GM12878 (cell line): ENCODE results near the gene LAMA5. TPM values are rescaled to one million over a fixed set of nuclear protein-coding genes. Genes with fewer than 3 reads are reported as not detected.

Experiments used
- ATAC-seq: fragments of 200-7000 bp; cut with Tn5 transposase; 3 replicates; pipeline ENCODE4 v1.9.1; 2020; ENCODE audit warnings: mild to moderate bottlenecking, moderate library complexity
- BruUV-seq: library from RNA; stranded (reverse); fragments of 400-500 nt; replicated peaks from 2 replicates; lab custom pipeline; 2021; lab: Mats Ljungman, UMichigan
- CTCF ChIA-PET: fragments of 300-600 bp; sonication (Branson Sonifier 250); formaldehyde crosslinking; extraction: SDS; loops from one replicate; lab custom pipeline; 2021; ENCODE audit warnings: inconsistent platforms; lab: Yijun Ruan, JAX
- POLR2A ChIA-PET: fragments of 350-600 bp; formaldehyde crosslinking; extraction: SDS; loops from one replicate; lab custom pipeline; 2021; ENCODE audit warnings: inconsistent platforms; lab: Charles Lee
- RAD21 ChIA-PET: fragments of 300-600 bp; sonication (Branson Sonifier 250); formaldehyde crosslinking; loops from one replicate; lab custom pipeline; 2023; ENCODE audit warnings: antibody characterized with exemption; ENCODE audit not compliant: unreplicated experiment; lab: Charles Lee
- SMC1A ChIA-PET: fragments of 300-600 bp; sonication (Branson Sonifier 250); formaldehyde crosslinking; loops from one replicate; lab custom pipeline; 2023; ENCODE audit not compliant: unreplicated experiment, uncharacterized antibody; lab: Charles Lee
- DNase-seq: peaks from one replicate; pipeline ENCODE4 v3.0.0-alpha.2; 2011; ENCODE audit warnings: low read depth, low spot score
- FAIRE-seq: peaks from 3 replicates; lab custom pipeline; 2011; peaks lifted over from hg19 to GRCh38; lab: Jason Lieb, UNC
- H2AFZ ChIP-seq: 2 replicates; pipeline ENCODE4 v1.6.0; 2011; ENCODE audit warnings: low read depth, low read length, control low read depth; ENCODE audit not compliant: control insufficient read depth
- H3K27ac ChIP-seq: 2 replicates; pipeline ENCODE4 v1.5.1; 2011; ENCODE audit warnings: control low read depth; ENCODE audit not compliant: control insufficient read depth, insufficient read depth
- H3K27me3 ChIP-seq, 2 experiments: replicated peaks in 1 of 2; 2 replicates each; pipeline versions ENCODE4 v1.6.0 to v1.6.1; 2011; ENCODE audit warnings: low read length in 1 of 2; ENCODE audit not compliant: control insufficient read depth in 2 of 2, insufficient read depth in 2 of 2
- H3K36me3 ChIP-seq, 2 experiments: 2 replicates each; pipeline ENCODE4 v1.5.1; 2011; ENCODE audit warnings: low read length in 1 of 2; ENCODE audit not compliant: control insufficient read depth in 2 of 2, insufficient read depth in 2 of 2
- H3K4me1 ChIP-seq: 2 replicates; pipeline ENCODE4 v1.6.1; 2011; ENCODE audit warnings: mild to moderate bottlenecking, low read length, moderate library complexity, mixed read lengths; ENCODE audit not compliant: control insufficient read depth, insufficient read depth
- H3K4me2 ChIP-seq: 2 replicates; pipeline ENCODE4 v1.6.0; 2011; ENCODE audit warnings: control low read depth; ENCODE audit not compliant: control insufficient read depth, insufficient read depth
- H3K4me3 ChIP-seq: fragments of 200-600 bp; sonication (generic); 2 replicates; pipeline ENCODE4 v1.5.1; 2016
- H3K79me2 ChIP-seq: 2 replicates; pipeline ENCODE4 v1.6.0; 2011; ENCODE audit warnings: low read length; ENCODE audit not compliant: control insufficient read depth, insufficient read depth
- H3K9ac ChIP-seq: 2 replicates; pipeline ENCODE4 v1.8.0; 2011; ENCODE audit warnings: low read length, control low read depth, mixed read lengths; ENCODE audit not compliant: control insufficient read depth, insufficient read depth
- H3K9me3 ChIP-seq: replicated peaks from 3 replicates; pipeline ENCODE4 v1.5.1; 2011; ENCODE audit warnings: mild to moderate bottlenecking, low read length; ENCODE audit not compliant: control insufficient read depth, insufficient read depth
- H4K20me1 ChIP-seq: 2 replicates; pipeline ENCODE4 v1.6.0; 2011; ENCODE audit not compliant: control insufficient read depth, insufficient read depth
- HDGF ChIP-seq: fragments of 450-650 bp; IDR thresholded peaks from 2 replicates; pipeline ENCODE4 v1.6.1; 2016; ENCODE audit warnings: antibody characterized with exemption
- MXI1 ChIP-seq: fragments of 150-350 bp; IDR thresholded peaks from 2 replicates; pipeline ENCODE4 v1.6.1; 2011; ENCODE audit warnings: low read depth, mild to moderate bottlenecking, inconsistent platforms, low read length, improper control_type of control experiment
- NFIC ChIP-seq: IDR thresholded peaks from 2 replicates; pipeline ENCODE4 v1.6.1; 2012; ENCODE audit warnings: low read depth, mild to moderate bottlenecking, inconsistent platforms, low read length, moderate library complexity
- RAD21 ChIP-seq: IDR thresholded peaks from 2 replicates; pipeline ENCODE4 v1.6.1; 2011; ENCODE audit warnings: mild to moderate bottlenecking, low read depth, low read length, moderate library complexity; ENCODE audit not compliant: insufficient read depth
- RUNX3 ChIP-seq: IDR thresholded peaks from 2 replicates; pipeline ENCODE4 v1.6.1; 2012; ENCODE audit warnings: low read length, inconsistent platforms
- SMARCA5 ChIP-seq: fragments of 450-650 bp; IDR thresholded peaks from 2 replicates; pipeline ENCODE4 v1.6.1; 2017; ENCODE audit warnings: mild to moderate bottlenecking
- SMC3 ChIP-seq: IDR thresholded peaks from 2 replicates; pipeline ENCODE4 v1.6.1; 2011; ENCODE audit warnings: low read length, improper control_type of control experiment, borderline replicate concordance
- SP1 ChIP-seq: IDR thresholded peaks from one replicate; pipeline ENCODE4 v1.6.1; 2011; ENCODE audit warnings: low read depth, low read length
- SREBF1 ChIP-seq: IDR thresholded peaks from 2 replicates; pipeline ENCODE4 v1.6.1; 2012; ENCODE audit warnings: mild to moderate bottlenecking, low read length
- STAT3 ChIP-seq: IDR thresholded peaks from 2 replicates; pipeline ENCODE4 v1.6.1; 2011; ENCODE audit warnings: low read depth, low read length, improper control_type of control experiment
- TCF12 ChIP-seq: IDR thresholded peaks from 2 replicates; pipeline ENCODE4 v1.6.1; 2011; ENCODE audit warnings: low read depth, mild to moderate bottlenecking, low read length
- YY1 ChIP-seq: IDR thresholded peaks from 2 replicates; pipeline ENCODE4 v1.6.1; 2011; ENCODE audit warnings: low read depth, mild to moderate bottlenecking, low read length
- WGBS: methylation state at CpG from one replicate; pipeline ENCODE4 v1.1.6; 2016; ENCODE audit warnings: low lambda C conversion rate; ENCODE audit not compliant: insufficient replicate concordance, insufficient coverage; ENCODE audit errors: missing lambda C conversion rate; 5-methylcytosine and 5-hydroxymethylcytosine counted together
- in situ Hi-C: fragments of 300-500 bp; cut with MboI; formaldehyde crosslinking; loops from 9 replicates; pipeline ENCODE4 v1.14.3; 2018; ENCODE audit warnings: mixed read lengths
- intact Hi-C: fragments of 100-400 bp; cut with micrococcal nuclease; formaldehyde crosslinking; loops from one replicate; pipeline ENCODE4 v1.14.2; 2022; ENCODE audit not compliant: unreplicated experiment
- polyA plus RNA-seq, 11 experiments: library from polyadenylated mRNA; depleted of rRNA in 4 of 11; unstranded in 6 of 11; stranded (reverse) in 5 of 11; fragments of >200 nt; fragmentation: Nextera tagmentation in 4 of 11; fragmentation: Illumina TruSeq in 1 of 11; extraction: Ambion mirVana in 4 of 11; extraction: Trizol in 1 of 11; gene quantifications; 1 replicate in 1 of 11; 2 replicates in 10 of 11; pipeline versions ENCODE4 v1.2.1 to v1.2.3, GENCODE V29; 2011 to 2016; ENCODE audit warnings: inconsistent platforms in 2 of 11, missing spikeins in 2 of 11, low read depth in 1 of 11
- total RNA-seq, 4 experiments: library from RNA; depleted of rRNA in 3 of 4; stranded (reverse); fragments of >200 nt in 3 of 4; fragmentation: Illumina TruSeq in 1 of 4; extraction: Trizol in 1 of 4; gene quantifications; 2 replicates each; pipeline versions ENCODE4 v1.2.1 to v1.2.3, GENCODE V29; 2013 to 2021
- TF ChIP-seq, protein P1 (sequence below): fragments of 450-650 bp; IDR thresholded peaks from 2 replicates; pipeline ENCODE4 v1.6.1; 2016; ENCODE audit warnings: mild to moderate bottlenecking
- TF ChIP-seq, protein P2 (sequence below), 3 experiments: IDR thresholded peaks in 2 of 3; conservative IDR thresholded peaks in 1 of 3; 2 replicates each; pipeline ENCODE4 v1.5.1; 2011; ENCODE audit warnings: low read depth in 3 of 3, low read length in 3 of 3, mild to moderate bottlenecking in 3 of 3, control low read depth in 2 of 3, moderate library complexity in 2 of 3, inconsistent platforms in 1 of 3, mixed read lengths in 1 of 3; ENCODE audit not compliant: control insufficient read depth in 2 of 3, insufficient read depth in 1 of 3; ENCODE audit errors: extremely low read depth in 1 of 3

The LAMA5 gene
- total and polyA plus RNA-seq, 10 of the 15 experiments (the other 5 are each of a cell fraction or from before 2014, with no cell fraction given), result 0.09 to 3.1 (median 1.6) TPM; not detected in 3

DNA sequence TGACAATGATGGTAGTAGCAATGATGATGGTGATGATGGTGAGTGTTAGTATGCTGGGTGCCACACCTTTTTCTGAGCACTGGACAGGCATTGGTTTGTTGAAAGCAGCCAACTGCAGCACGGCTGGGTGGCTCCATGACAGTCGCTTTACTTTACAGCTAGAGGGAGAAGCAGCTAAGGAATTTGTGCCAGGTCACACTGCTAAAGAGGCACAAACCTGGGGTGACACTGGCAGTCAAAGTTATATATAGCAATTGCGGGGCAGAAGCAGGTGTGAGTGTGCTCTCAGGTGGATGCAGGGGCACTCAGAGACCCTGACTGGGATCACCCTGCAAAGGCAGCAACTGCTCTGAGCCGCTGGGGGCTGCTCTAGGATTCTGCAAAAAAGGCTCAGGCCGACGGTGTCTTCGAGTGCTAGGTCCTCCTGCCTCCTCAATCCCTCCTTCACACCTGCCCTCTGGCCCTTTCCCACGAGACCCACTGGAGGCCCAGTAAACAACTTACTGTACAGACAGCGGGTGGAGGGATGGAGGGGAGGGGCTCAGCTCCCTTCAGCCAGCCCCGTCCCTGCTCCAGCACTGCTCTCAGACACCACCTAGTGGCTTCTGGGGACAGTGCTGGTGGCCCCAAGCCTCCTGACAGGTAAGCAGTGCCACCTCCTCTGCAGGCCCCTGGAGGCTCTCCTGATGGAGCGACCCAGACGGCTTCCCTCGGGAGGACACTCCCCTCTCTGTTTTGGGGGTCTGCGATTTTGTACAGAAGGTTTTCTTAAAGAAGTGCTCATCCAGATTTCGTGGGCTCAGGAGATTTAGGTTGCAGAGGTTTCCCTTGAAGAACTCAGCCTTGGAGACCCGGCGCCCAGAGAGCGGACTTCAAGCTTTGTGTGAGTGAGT lies 15.4 kb upstream of the LAMA5 start:
- Histone ChIP-seq H3K9ac (no peak overlapping the region), H3K27ac (no peak overlapping the region), H4K20me1 (no peaks in the 10 kb centered on the region), H3K36me3 (no peaks in the 10 kb centered on the region; a peak in 2 of 4 replicates), H3K79me2 (peaks cover 29% of the 10 kb centered on the region), H3K9me3 (no peaks in the 10 kb centered on the region), H3K27me3 (no peaks in the 10 kb centered on the region), H3K4me2 (no peak overlapping the region), H2AFZ (no peak overlapping the region), H3K4me3 (no peak overlapping the region), H3K4me1 (no peaks in the 10 kb centered on the region; the same call in 1 of the 2 replicates)
- ChIA-PET SMC1A (interaction anchor here (0.7 to 1.4 kb wide), 4 partner anchors 42 to 371 kb away, joined by 3 to 4 read pairs (median 3); partner anchors contain the start of gene ADRM1), POLR2A (interaction anchor here (0.5 kb wide), 1 partner anchor 371 kb away, joined by 3 read pairs; no protein-coding TSS in a partner anchor), RAD21 (interaction anchor here (0.5 to 1.6 kb wide), 4 partner anchors 80 to 372 kb away, joined by 3 to 12 read pairs (median 5); no protein-coding TSS in a partner anchor), CTCF (interaction anchor here (0.6 to 5.2 kb wide), 15 partner anchors 15 to 371 kb away, joined by 3 to 38 read pairs (median 3); partner anchors contain the start of genes ADRM1 and LAMA5)
- 43% methylated on average over 18 of the region's 18 CpGs for WGBS
- TF ChIP-seq HDGF, result peak; percentile 29; the same call in 1 of the 2 replicates
- peak; percentile 12 for TF ChIP-seq SP1
- no peak for TF ChIP-seq NFIC
- TF ChIP-seq SMARCA5, result peak; percentile 82
- TF ChIP-seq SMC3, result peak; percentile 92
- TF ChIP-seq, protein P1, sequence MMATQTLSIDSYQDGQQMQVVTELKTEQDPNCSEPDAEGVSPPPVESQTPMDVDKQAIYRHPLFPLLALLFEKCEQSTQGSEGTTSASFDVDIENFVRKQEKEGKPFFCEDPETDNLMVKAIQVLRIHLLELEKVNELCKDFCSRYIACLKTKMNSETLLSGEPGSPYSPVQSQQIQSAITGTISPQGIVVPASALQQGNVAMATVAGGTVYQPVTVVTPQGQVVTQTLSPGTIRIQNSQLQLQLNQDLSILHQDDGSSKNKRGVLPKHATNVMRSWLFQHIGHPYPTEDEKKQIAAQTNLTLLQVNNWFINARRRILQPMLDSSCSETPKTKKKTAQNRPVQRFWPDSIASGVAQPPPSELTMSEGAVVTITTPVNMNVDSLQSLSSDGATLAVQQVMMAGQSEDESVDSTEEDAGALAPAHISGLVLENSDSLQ, result 0 out of 2 replicates have a peak, but pooled peaks have one; percentile 10
- TF ChIP-seq RAD21, result peak; percentile 90
- no peak for TF ChIP-seq STAT3
- TF ChIP-seq, protein P2, sequence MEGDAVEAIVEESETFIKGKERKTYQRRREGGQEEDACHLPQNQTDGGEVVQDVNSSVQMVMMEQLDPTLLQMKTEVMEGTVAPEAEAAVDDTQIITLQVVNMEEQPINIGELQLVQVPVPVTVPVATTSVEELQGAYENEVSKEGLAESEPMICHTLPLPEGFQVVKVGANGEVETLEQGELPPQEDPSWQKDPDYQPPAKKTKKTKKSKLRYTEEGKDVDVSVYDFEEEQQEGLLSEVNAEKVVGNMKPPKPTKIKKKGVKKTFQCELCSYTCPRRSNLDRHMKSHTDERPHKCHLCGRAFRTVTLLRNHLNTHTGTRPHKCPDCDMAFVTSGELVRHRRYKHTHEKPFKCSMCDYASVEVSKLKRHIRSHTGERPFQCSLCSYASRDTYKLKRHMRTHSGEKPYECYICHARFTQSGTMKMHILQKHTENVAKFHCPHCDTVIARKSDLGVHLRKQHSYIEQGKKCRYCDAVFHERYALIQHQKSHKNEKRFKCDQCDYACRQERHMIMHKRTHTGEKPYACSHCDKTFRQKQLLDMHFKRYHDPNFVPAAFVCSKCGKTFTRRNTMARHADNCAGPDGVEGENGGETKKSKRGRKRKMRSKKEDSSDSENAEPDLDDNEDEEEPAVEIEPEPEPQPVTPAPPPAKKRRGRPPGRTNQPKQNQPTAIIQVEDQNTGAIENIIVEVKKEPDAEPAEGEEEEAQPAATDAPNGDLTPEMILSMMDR (IDR thresholded peaks at IDR 0.05 in 2 of 3, conservative IDR thresholded peaks at IDR 0.05 in 1 of 3; ENCODE audit: control insufficient read depth in 2 of 3, extremely low read depth in 1 of 3, insufficient read depth in 1 of 3, low read depth in 3 of 3, low read length in 3 of 3), result peak; percentile 93 to 99 (median 94)
- no peak for TF ChIP-seq RUNX3
- 0 out of 2 replicates have a peak, but pooled peaks have one; percentile 15 for TF ChIP-seq TCF12
- TF ChIP-seq MXI1, result peak; percentile 32; the same call in 1 of the 2 replicates
- peak; percentile 72; the same call in 1 of the 2 replicates for TF ChIP-seq YY1
- TF ChIP-seq SREBF1, result no peak
- in situ Hi-C loops, result loop anchor here (5.0 to 25.0 kb wide), 2 partner anchors 75 to 370 kb away; no protein-coding TSS in a partner anchor
- DNase-seq (peak; percentile 32), FAIRE-seq (peak; percentile 89), ATAC-seq (peak; percentile 86)
- BruUV-seq, result no TSS peak
- intact Hi-C loops, result loop anchor here (1.0 to 10.0 kb wide), 6 partner anchors 40 to 368 kb away; partner anchors contain the start of genes ADRM1, LSM14B and MTG2
